Measurements from ENCODE around the gene DRG2.

Gene DRG2

GRCh38 chr17:18116078-18116477, 28.3 kb downstream of the DRG2 start:
- DNase-seq (ENCODE audit: low read depth), result no peak

DNA sequence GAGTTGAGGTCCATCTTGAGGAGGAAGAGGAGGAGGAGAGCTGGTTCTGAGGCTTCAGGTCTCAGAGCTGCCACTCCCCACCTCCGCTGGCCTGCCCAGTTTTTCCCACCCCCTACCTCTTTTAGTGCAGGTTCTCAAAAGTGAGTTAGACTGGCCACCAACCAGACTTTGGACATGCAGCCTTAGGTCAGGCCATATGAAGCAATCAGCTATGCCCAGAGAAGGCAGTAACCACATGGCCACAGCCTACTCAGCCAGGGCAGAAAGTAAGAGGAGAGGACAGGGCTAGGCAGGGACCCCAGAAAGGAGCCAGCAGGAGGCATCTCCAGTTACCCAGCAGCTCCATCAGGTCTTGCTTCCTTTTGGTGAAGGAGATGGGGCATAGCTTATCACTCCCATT, 29.8 kb downstream of the DRG2 start:
- DNase-seq (ENCODE audit: low read depth), result no peak

DNA sequence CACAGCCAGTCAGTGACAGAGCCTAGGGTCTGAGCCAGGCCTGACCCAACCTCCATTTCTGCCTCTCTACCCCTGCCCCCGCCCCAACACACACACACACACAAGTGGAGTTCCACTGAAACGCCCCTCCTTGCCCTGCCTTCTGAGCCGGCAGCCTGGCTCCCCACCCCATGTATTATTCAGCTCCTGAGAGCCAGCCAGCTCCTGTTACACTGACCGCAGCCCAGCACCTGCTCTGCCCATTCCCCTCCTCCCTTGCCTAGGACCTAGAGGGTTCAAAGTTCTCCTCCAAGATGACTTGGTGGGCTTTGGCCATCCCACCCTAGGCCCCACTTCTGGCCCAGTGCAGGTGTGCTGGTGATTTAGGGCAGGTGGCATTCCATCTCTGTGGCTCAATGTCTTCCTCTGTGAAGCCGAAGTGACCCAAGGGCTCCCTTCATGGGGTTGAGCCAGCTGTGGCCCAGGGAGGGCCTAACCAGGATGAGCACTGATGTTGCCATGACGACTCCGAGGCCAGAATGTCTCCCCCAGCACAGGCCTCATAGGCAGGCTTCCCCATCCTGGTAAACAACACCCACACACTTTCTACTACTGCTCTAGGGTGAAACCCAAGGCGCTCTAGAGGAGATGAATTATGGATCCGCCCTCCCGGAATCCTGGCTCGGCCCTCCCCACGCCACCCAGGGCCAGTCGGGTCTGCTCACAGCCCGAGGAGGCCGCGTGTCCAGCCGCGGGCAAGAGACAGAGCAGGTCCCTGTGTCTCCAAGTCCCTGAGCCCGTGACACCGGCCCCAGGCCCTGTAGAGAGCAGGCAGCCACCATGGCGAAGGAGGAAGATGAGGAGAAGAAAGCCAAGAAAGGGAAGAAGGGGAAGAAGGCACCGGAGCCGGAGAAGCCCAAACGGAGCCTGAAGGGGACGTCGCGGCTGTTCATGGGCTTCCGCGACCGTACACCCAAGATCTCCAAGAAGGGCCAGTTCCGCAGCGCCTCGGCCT, 30.5 kb downstream of the DRG2 start:
- no peak for DNase-seq (ENCODE audit: low read depth)

GRCh38 chr17:18119166-18119745, 31.5 kb downstream of the DRG2 start:
- no peak for DNase-seq (ENCODE audit: low read depth)

DNA sequence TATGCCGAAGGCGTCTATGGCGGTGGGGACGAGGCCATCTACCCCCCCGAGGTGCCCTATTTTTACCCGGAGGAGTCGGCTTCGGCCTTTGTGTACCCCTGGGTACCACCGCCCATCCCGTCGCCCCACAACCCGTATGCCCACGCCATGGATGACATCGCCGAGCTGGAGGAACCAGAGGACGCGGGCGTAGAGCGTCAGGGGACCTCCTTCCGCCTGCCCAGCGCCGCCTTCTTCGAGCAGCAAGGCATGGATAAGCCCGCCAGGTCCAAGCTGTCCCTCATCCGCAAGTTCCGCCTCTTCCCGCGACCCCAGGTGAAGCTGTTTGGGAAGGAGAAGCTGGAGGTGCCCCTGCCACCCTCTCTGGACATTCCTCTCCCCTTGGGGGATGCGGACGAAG, 32.2 kb downstream of the DRG2 start:
- DNase-seq (ENCODE audit: low read depth), result no peak

DNA sequence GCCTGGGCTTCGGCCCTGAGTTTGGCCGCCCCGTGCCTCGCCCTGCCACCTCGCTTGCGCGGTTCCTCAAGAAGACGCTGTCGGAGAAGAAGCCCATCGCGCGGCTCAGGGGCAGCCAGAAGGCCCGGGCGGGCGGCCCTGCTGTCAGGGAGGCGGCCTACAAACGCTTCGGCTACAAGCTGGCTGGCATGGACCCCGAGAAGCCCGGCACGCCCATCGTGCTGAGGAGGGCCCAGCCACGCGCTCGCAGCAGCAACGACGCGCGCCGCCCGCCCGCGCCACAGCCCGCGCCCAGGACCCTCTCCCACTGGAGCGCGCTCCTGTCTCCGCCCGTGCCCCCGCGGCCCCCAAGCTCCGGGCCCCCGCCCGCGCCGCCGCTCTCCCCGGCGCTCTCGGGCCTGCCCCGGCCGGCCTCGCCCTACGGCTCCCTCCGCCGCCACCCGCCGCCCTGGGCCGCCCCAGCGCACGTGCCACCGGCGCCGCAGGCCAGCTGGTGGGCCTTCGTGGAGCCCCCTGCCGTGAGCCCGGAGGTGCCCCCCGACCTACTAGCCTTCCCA, 32.8 kb downstream of the DRG2 start:
- no peak for DNase-seq (ENCODE audit: low read depth)

DNA sequence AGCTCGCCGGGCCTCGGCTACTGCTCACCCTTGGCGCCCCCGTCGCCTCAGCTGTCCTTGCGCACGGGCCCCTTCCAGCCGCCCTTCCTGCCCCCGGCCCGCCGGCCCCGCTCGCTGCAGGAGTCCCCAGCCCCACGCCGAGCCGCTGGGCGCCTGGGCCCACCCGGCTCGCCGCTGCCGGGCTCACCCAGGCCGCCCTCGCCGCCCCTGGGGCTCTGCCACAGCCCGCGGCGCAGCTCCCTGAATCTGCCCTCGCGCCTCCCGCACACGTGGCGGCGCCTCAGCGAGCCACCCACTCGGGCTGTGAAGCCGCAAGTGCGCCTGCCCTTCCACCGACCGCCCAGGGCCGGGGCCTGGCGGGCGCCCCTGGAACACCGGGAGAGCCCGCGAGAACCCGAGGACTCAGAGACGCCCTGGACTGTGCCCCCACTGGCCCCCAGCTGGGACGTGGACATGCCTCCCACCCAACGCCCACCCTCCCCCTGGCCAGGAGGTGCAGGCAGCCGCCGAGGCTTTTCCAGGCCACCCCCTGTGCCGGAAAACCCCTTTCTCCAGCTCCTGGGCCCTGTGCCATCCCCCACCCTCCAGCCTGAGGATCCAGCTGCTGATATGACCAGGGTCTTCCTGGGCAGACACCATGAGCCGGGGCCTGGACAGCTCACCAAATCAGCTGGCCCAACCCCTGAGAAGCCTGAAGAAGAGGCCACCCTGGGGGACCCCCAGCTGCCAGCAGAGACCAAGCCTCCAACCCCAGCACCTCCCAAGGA, 33.6 kb downstream of the DRG2 start:
- no peak for DNase-seq (ENCODE audit: low read depth)

- no peak for DNase-seq (ENCODE audit: low read depth)
Measured at GRCh38 chr17:18122990-18123753, 35.4 kb downstream of the DRG2 start.

GRCh38 chr17:18124345-18125126, 36.8 kb downstream of the DRG2 start:
- no peak for DNase-seq (ENCODE audit: low read depth)

DNA sequence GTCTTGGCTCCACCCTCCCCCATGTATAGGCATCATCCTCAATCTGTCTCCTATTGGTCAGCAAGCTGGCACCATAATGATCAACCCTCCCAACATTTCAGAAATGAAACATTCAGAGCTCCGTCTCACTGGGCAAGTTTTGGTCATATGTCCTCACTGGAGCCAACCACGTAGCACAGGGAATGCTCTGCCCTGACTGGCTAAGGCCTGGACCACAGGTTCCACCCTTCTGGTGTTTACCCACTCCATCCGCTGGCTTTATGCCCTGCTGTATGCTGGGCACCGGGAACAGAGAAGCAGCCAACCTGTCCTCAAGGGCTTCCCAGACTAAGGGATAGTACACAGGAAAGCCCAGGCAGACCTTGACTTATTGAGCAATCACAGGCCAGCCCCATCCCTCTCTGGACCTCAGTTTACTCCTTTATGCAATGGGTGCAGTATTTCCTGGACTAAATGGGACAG, 41.3 kb downstream of the DRG2 start:
- DNase-seq (ENCODE audit: low read depth), result peak; percentile 37

- DNase-seq (ENCODE audit: low read depth), result no peak
Measured at GRCh38 chr17:18132711-18133110, 45.0 kb downstream of the DRG2 start.

DNA sequence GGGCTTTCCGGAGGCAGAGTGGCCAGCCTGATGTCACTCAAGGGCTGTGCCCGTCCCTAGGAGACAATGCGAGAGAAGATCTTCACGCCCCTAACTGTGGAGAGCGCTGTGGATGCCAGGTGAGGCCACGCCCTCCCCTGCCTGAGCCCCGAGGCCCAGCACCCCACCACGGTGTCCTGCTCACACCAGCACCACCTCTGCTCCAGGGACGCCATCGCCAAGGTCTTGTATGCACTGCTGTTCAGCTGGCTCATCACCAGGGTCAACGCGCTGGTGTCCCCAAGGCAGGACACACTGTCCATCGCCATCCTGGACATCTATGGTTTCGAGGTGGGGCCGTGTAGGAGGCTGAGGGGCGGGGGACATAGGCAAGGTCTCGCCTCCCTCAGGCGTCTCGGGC, 48.6 kb downstream of the DRG2 start:
- DNase-seq (ENCODE audit: low read depth), result no peak

DNA sequence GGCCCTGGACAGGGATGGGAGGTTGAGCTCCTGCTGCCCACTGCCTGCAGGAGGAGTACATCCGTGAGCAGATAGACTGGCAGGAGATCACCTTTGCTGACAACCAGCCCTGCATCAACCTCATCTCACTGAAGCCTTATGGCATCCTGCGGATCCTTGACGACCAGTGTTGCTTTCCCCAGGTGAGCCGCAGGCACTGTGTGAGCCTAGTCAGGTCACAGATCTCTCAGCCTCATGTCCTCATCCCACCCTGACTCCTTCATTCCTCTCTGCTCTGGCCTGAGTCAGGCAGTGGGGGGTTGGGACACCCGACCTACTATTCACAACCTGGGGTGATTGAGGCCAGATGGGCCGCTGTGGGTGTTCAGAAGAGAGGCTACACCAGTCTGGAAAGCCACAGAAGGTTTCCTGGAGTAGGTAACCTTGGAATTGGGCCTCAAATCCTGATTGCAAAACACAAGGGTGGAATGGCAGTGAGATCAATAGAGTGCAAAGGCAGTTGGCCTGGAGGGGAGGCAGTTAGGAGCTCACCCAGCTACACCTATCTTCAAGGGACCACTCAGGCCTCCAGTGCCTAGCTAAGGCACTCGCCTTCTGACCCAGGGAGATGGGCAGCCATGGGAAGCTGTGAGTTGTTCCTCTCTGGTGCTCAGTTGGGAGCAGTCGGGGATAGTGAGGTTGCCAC, 50.5 kb downstream of the DRG2 start:
- no peak for DNase-seq (ENCODE audit: low read depth)

DNA sequence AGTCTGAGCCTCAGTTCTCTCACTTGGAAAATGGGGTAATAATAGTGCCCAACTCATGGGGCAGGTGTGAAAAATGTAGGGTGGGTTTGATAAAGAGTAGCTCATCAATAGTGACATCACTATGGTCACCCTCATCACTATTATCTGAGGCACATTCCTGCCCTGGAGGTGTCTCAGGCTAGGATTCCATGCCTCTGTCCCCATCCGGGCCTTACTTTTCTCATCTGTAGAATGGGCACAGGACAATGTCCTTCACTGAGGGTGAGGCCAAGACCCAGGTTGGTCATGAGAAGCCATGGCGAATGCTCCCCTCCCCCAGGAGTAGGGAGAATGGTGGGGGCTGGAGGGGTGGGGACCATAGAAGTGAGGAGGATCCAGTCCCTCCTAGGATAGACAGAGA, 51.3 kb downstream of the DRG2 start:
- DNase-seq (ENCODE audit: low read depth), result no peak

- DNase-seq (ENCODE audit: low read depth), result no peak
Measured at GRCh38 chr17:18139498-18139897, 51.8 kb downstream of the DRG2 start.

- DNase-seq (ENCODE audit: low read depth), result peak; percentile 58
Measured at GRCh38 chr17:18139949-18140348, 52.2 kb downstream of the DRG2 start.

DNA sequence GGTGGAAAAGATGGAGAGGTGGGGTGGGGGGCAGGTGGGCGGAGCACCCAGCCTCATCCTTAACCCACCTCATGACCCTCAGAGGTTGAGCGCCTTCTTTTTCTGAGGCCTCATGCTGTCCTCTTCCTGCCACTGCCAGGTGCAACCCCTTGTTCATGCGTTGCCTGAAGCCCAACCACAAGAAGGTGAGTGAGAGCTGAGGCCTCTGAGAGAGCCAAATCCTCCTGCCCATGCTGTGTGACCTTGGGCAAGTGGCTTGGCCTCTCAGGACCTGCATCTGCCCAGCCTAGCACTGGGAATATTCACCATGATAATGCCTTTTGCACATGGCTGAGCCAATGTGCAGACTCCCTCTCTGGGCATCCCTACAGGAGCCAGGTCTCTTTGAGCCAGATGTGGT, 52.9 kb downstream of the DRG2 start:
- DNase-seq (ENCODE audit: low read depth), result no peak

- peak; percentile 76 for DNase-seq (ENCODE audit: low read depth)
Measured at GRCh38 chr17:18141210-18141803, 53.6 kb downstream of the DRG2 start.

DNA sequence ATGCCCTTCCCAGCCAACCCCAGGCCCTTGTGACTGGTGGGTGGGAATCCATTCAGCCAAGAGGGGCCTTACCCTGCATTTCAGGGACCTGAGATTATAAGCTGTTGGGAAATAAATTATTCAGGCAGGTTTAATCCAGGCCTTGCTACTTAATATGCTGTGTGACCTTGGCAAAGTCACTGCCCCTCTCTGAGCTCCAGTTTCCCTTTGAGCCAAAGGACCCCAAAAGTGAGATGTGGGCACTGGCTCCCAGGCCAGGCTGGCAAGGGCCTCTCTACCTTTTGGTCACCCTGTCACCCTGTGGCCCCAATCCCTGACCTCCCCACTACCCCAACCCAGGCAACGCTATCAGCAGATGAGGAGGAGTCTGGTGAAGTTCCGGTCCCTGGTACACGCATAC, 54.7 kb downstream of the DRG2 start:
- no peak for DNase-seq (ENCODE audit: low read depth)
